Activated CD4-positive, CD25-positive, alpha-beta regulatory T cell treated with anti-CD3 and anti-CD28 coated beads, Interleukin-2, amount 50 U/mL, for 24 hours (primary cell): ENCODE data around the gene ANKRD55.
"Not testable (repeated sequence)": the region's sequence is repeated elsewhere in the genome, so short reads cannot be mapped to it uniquely, and the experiment has no call there.

Experiments used
- ATAC-seq, 2 donors: fragments of 150-1000 bp; cut with Tn5 transposase; one replicate each; pipeline ENCODE4 v1.10.0; 2021; ENCODE audit warnings: mild to moderate bottlenecking in 1 of 2, moderate library complexity in 1 of 2

The ANKRD55 gene

DNA sequence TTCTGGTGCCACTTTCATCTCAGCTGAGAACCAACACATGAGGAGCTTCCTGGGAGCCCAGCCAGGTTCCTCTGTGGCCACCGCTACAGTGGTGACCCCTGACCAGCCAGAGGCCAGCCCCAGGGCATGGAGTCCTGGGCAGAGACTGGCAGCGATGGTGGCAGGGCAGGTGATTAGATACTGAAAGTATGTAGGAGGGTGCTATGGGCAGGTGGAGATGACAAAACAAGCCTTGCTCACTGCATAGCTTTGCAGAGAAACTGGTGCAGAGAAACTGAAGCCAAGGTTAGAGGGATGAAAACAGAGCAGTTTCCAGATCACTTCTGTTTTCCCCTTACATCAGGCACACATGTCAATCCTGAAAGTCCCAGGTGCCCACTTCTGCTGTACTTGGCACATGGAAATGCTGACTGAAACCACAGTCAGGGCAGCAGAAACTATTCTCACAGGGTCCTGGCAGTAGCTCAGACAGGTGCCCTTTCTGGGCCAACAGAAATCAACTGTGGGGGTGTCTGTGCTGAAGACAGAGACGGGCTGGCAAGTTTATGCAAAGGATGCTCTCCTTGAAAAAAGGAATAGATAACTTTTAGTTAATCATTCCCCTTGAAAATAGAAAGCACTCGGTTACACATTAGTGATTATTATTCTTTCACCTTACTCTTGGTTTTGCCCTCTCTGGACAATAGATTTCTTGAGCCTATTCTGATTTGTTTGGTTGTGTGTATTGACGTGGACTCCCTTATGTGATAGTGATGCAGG lies 90.3 kb downstream of the ANKRD55 start:
- peak; percentile 73 to 76 for ATAC-seq

DNA sequence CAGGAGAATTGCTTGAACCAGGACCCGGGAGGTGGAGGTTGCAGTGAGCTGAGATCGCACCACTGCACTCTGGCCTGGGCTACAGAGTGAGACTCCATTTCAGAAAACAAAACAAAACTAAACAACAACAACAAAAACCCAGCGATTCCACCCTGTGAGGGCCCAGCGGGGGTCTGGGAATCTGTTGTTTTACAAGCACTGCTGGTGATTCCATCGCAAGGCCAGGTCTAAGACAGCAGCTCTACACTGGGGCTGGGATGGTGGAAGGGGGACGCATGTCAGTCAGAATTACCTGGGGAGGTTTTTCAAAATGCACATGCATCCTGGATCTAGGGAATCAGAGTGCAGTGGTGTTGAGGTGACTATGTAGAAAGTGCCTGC lies 90.9 kb downstream of the ANKRD55 start:
- peak in 1 of 2 donors; percentile 9 for ATAC-seq

DNA sequence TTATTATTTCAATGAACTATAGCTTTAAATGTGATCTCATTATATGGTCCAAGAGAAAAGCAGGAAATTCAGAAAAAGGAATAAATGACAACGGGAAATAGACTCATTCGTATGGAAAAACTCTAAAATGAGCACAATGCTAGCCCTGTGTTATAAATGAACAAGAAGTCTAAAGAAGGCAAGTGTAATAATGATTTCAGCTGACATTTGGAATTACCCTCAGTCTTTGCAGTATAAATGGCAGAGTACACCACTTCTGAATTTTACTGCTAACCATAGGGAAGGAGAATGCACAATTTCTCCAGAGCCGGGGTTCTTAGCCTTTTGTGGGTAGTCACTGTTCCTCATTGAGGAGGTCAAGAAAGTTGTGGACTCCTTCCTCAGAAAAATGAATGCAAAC lies 93.1 kb downstream of the ANKRD55 start:
- no peak for ATAC-seq

DNA sequence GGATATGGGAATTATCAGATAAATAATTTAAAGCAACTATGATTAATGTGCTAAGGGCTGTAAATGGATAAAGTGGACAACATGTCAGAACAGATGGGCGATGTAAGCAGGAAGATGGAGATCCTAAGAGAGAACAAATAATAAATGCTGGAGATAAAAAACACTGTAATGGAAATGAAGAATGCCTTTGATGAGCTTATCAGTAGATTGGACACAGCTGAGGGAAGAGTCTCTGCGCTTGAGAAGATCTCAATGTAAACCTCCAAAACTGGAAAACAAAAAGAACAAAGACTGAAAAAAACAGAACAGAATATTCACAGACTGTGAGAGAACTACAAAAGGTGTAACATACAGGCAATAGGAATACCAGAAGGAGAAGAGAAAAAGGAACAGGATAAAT lies 102.5 kb downstream of the ANKRD55 start:
- ATAC-seq = no peak

DNA sequence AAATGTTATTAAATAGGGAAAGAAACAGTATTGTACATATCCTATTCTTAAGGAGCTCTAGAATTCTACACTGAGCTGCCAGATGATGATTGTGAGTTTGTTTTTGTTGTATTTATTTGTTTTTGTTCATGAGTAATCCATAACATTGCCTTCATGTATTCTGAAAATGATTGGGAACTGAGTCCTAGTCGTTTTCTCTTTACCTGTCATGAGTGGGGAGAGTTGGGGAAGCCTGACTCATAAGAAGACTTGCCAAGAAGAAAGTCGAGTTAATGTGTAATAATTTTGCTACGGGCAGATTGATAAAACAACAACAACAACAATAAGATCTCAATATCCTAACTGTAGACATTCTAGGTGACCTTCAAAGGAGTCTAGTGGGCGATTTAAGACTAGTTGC lies 103.8 kb downstream of the ANKRD55 start:
- no peak for ATAC-seq

DNA sequence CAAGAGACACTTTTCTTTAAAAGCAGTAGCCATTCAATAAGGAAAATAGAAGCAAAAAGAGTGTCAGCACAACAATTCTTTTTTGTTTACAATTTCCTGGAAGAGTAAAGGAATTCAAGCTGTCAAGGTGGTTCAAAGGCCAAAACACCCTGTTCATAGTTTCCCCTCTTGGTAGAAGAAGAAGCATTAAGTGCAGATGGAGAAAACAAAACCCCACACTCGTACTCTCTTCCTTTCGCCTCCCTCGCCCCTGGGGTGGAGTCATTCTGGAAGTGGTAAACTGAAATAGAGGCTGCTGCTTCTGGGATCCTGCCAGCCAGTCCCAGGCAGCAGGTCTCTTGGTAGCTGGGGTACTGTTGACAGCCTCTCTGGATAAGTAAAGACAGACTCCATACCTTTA lies 105.0 kb downstream of the ANKRD55 start:
- no peak for ATAC-seq

DNA sequence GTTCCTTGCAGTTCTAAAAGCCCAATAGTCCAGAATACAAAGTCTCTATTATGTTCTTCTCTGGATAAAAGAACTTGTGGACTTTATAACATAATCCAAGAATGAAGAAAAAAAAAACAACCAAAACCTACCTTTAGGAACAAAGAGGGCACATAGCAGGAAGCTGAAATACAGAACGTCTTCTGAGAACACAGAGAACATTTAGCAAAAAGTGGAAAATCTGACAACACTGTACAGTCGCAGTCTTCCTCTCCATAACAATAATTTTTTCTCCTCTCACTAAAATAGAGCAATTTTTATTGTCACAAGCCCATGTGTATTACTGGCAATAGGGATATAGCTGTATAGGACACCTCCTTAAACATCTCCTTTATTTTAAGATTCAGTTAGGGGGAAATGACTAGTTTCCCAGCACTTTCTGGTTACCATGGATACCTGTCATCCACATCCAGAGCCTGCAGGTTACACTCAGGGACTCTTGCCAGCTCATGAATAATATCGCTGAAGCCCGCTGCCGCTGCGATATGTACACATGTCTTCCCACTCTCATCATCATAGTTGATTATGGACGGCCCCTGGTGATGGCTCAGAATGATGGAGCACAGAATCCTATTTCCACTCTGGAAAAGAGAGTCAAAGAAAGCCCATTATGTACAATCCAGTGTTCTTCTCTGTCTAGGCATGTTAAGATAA lies 106.5 kb downstream of the ANKRD55 start:
- ATAC-seq = peak in 1 of 2 donors; percentile 20

DNA sequence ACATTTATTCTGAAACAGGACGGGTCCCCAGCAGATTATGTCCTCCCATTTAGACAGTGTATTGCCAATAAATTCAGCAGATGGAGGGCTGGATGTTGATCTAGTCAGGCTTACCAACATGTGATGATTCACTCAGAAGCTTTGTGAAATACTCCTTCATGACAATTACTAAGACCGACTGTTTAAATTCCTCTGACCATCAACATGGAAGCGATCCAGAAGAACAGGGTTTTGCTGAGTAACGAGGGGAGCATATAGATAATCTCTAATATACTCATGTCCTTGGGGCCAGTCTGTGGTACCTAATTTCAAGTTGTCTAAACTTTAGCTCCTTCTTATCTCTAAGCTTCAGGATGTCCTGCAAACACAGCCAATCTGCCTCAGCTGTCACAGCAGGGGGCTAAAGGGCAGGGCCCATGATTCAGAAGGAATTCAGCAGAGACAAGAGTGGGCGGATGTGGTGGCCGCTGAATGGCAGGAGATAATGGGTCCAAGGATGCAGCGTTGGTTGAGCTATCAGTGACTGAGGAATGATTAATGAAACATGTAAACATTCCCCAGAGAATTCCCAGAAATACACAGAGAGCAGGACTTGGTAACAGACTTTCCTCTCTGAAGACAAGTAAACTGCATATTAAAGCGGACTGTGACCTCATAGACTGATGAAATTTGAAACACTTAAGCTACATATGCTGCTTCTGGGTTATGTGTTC lies 109.4 kb downstream of the ANKRD55 start:
- ATAC-seq = no peak

DNA sequence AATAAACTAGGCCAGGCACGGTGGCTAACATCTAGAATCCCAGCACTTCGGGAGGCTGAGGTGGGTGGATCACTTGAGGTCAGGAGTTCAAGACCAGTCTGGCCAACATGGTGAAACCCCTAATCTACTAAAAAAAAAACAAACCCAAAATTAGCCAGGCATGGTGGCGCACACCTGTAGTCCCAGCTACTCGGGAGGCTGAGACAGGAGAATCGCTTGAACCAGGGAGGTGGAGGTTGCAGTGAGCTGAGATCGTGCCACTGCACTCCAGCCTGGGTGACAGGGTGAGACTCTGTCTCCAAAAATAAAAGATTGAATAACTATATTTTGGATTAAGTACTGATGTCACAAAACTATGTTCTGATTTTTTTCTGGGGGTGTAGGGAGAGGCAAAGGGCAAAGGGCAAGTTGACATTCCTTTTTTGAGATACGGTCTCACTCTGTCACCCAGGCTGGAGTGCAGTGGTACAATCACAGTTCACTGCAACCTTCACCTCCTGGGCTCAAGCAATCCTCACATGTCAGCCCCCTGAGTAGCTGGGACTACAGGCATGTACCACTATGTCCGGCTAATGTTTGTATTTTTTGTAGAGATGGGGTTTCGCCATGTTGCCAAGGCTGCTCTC lies 110.7 kb downstream of the ANKRD55 start:
- not testable (repeated sequence) for ATAC-seq

DNA sequence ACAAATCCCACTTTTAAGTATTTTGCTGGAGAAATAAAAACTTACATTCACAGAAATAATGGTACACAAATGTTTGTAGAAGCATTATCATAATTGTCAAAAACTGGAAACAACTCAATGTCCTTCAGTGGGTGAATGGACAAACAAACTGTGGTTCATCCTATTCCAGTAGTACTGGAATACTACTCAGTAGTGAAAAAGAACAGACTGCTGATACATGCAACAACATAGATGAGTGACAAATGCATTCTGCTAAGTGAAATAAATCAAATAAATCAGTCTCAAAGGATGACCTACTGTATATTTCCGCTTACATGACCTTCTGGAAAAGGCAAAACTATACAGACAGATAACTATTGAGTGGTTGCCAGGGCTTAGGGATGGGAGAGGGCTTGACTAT lies 114.1 kb downstream of the ANKRD55 start:
- no peak for ATAC-seq

DNA sequence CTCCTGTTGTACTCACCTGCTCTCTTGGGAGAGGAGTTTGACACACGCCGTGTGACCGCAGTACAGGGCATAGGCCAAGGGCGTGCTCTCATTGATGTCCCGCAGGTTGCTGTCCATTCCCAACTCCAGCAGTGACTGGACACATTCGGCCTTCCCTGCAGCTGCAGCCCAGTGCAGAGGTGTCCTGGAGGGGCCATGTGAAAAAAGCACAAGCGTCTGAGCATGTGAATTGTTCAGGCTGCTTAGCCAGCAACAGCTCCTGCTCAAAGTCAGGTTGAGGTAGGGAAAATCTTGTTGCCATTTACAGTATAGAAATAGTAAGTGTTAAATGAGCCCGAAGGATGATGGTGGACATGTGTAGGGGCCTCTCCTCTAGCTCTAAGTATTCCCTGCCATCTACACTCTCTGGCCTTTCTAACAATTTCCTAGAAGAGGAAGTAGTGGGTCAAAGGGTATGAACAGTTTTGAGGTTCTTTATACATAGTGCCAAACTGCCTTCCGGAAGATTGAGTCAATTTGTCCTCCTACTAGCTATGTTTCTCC lies 116.5 kb downstream of the ANKRD55 start:
- no peak for ATAC-seq

DNA sequence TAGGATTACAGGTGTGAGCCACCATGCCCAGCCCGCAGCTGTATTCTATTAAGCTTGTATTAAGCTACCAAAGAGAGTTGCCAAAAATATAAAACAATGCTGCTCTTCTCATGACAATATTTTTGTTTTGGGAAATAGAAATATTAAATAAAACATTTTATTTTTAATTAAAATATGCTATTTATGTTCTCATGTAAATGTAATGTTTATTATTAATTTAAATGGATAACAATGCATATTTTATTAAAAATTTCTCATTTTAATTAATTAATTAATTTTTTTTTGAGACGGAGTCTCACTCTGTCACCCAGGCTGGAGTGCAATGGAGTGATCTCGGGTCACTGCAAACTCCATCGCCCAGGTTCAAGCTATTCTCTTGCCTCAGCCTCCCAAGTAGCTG lies 117.5 kb downstream of the ANKRD55 start:
- ATAC-seq = no peak

DNA sequence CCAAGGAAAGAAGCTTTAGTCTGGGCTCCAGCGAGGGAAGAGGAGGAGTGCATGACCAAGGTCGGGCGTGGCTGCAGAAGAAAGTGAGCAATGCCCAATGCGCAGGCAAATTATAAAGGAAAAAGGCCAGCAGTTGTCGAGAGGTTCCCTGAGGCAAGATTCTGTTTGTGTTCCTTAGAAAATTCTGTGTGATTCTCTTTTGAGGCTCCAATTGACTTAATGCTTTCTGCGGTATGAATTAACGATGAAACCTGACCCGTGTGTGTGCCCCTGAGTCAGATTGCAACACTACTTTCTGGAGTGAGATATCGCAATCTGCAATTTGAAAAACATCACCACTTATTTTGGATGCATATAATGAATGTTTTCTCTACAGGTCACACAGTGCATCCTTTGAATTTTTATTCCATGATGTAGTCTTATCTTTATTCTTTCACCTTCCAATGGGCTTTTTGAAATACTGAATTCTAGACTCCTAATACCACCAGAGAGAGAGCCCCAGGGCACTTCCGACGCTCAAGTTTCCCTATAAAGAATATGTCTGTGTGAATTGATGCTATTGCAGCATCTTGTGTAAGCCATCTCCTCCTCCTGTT lies 120.5 kb downstream of the ANKRD55 start:
- ATAC-seq = no peak

DNA sequence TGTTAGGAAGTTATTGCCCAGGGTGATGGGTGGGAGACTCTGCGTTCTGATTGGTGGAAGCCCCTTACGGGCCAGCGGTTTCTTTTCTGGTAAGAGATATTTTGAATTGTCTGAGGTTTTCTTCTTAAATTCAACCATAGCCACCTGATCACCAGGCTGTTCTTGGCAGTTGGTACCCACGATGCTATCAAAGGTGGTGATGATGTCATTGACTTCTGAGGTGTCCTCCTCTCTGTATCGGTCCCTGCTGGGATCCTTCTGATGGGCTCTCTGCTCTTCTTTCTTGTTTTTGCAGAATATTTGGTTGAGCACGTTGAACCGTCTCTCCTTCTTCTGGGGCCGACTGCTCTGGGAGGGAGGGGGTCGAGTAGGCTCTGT lies 121.7 kb downstream of the ANKRD55 start:
- ATAC-seq = no peak

DNA sequence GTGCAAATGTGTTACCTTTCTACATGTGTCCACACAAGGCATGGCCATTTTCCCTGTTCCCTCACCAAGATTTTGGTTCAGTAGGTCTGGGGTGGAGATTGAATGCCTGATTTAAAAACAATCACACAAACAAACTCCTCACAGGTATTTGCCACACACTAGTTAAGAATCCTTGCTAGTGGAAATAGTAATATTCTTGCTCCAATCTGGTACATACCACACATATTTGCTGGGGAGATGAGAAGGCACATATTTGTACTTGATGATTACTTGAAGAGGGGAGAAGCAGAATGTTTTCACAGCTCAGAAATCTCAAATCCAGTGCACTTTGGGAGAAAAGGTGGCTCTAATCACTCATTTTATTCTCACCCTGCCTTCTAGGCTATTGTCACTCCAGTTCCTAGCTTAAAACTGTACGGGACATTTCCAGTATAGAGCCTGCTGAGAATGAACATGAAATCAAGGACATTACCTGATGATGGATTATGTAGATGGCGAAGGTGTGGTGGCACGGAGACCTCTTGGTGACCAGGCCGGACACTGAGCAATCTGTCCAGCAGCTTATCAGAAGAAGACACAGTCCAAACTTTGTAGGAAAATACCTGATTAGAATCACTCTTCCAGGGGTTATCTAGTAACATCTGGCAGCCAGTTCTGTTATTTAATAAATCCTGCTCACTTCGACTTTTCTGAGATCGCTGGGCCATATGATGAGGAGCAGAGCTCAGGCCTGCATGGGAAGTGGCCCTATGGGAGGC lies 122.3 kb downstream of the ANKRD55 start:
- no peak for ATAC-seq

DNA sequence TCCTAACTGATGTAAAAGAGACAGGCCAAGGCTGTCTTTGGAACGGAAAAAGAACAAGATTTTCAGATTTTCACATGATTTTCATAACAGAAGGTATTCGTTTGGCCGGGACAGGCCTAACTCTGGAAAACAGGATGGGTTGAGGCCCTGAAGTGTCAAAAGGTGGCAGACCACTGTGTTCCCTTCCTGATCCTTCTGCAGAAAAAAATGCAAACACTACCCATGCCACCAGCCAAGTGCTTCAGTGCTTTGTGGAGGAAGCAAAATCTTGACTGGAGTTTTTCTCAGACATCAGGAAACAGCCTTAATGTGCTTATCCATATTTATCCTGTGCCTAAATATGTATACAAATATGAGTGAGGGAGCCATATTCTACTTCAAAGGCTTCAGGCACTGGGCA lies 124.9 kb downstream of the ANKRD55 start:
- no peak for ATAC-seq

DNA sequence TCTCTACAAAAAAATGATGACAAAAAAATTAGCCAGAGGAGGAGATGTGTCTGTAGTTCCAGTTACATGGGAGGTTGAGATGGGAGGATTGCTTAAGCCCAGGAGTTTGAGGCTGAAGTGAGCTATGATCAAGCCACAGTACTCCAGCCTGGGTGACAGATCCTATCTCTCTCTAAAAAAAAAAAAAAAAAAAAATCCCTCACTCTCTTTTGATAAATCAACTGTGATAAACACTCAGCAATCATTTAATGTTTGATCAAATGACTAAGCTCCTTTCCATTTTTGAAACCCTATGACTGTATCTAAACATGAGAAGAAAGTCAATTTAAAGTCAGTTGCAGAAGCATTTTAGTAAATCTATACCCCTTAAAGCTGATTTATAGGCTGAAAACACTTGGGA lies 126.3 kb downstream of the ANKRD55 start:
- peak; percentile 21 to 54 for ATAC-seq

DNA sequence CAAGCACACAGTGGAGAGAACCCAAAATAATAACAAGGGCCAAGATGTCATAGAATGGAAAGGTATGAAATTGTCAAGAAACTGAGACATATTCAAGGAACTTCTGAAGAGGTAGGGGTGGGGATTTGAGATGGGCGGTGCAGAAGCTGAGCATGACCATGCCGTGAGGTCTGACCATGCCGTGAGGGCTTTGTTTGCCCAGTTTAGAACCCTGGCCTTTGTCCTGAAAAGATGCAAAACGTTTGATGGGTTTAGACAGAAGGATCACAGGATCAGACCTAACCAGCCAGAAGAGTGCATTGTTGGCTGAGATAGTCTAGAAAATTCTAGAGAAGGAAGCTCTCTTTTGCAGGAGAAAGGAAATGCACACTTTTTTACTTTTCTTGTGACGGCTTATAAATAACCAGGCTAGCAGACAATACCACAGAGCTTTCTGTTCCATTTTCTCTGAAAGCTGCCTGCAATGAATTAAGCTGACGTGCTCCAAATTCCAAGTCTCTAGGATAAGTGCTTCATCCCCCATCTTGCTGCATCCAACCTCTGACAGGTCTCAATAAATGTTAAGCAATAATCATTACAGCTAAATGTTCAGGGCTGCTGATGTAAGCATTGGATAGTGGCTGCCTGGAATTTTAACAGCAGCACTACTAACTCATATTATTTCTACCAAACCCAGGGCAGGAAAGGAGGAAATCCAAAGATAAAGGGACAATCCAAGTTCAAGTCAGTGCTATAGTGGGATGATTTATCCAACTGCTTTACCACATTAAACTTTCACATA lies 127.4 kb downstream of the ANKRD55 start:
- ATAC-seq = no peak

DNA sequence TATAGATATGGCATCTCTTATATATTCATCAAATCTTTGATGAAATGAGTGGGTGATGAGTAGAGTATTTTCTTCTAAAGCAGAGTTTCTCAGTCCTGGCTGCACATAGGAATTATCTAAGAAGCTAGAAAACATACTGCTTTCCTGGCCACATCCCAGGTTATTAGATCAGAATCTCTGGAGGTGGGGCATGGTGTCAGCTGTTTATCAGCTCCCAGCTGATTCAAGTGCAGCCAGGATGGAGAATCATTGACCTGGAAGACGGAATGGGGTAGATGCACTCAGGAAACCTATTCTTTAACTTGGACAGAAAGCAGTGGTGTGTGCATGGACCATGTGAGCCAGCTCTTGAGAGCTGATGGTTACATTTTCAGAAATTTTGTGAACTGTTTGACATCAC lies 130.2 kb downstream of the ANKRD55 start:
- no peak for ATAC-seq

DNA sequence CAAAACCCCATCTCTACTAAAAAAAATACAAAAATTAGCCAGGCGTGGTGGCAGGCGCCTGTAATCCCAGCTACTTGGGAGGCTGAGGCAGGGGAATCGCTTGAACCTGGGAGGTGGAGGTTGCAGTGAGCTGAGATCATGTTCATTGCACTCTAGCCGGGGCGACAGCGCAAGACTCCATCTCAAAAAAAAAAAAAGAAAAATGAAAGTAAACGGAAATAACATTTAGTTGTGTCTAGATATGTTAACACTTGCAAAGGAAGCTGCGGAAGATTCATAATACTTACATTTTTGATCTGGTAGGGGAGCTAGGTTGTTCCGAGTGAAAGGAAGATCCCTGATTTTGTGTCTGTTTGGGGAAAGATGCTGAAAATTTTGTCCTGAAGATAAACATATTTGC lies 130.9 kb downstream of the ANKRD55 start:
- peak in 1 of 2 donors; percentile 30 for ATAC-seq

DNA sequence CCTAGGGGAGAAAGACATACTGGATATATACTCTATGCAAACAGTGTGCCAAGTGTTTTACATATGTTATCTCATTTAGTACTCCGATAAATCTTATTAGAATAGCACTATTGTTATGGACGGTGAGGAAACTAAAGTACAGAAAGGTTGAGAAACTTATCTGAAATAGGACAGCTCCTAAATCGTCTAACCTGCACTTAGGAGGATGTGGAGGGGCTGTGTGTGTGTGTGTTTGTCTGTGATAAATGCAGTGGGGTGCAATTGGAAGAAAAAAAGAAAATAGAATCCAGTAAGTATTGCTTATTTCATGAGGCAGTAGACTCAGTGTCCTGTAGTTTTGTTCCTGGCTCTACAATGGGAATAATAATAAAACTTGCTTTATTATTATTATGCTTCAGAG lies 131.9 kb downstream of the ANKRD55 start:
- ATAC-seq = no peak
